KOPT-K1 (cell line): ENCODE measurements around the gene PSMB9.

Experiments used
- H3K27ac ChIP-seq: fragments of 200-600 bp; sonication (generic); 2 replicates; pipeline ENCODE4 v1.5.1; 2016; ENCODE audit warnings: antibody characterized with exemption, mild to moderate bottlenecking, low read depth, low read length; ENCODE audit not compliant: poor library complexity, severe bottlenecking
- H3K36me3 ChIP-seq: fragments of 200-600 bp; sonication (generic); 2 replicates; pipeline ENCODE4 v1.5.1; 2017; ENCODE audit warnings: antibody characterized with exemption, mild to moderate bottlenecking, low read length, moderate library complexity; ENCODE audit not compliant: insufficient read depth
- H3K9me3 ChIP-seq: fragments of 200-600 bp; sonication (generic); 2 replicates; pipeline ENCODE4 v1.5.1; 2017; ENCODE audit warnings: antibody characterized with exemption, low read length, mild to moderate bottlenecking; ENCODE audit not compliant: insufficient read depth, poor library complexity, severe bottlenecking

The PSMB9 gene

DNA sequence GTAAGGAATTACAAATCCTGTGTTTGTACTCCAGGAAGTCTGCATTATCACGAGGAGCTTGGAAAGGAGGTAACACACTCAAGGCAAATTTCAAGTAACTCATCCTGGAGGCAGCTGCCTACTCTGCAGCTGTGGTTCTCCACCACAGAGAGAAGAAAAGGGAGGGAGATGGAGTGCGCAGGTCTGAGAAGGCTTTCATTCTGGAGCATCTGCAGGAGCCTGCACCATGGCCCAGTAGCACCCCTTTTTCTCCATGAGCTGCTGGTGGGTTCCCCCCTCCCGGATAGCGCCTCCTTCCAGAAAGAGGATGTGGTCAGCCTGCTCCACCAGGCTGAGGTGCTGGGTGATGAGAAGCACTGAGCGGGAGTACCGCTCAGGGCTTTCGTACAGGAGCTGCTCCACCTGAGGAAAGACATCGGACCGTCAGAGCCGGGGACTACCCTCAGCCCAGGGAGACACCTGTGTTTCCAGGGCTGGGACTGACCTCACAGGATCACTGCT lies 8.6 kb upstream of the PSMB9 start:
- Histone ChIP-seq H3K36me3 (peaks cover 70% of the 10 kb centered on the region), H3K27ac (peak overlapping the region; percentile 99), H3K9me3 (no peaks in the 10 kb centered on the region)

DNA sequence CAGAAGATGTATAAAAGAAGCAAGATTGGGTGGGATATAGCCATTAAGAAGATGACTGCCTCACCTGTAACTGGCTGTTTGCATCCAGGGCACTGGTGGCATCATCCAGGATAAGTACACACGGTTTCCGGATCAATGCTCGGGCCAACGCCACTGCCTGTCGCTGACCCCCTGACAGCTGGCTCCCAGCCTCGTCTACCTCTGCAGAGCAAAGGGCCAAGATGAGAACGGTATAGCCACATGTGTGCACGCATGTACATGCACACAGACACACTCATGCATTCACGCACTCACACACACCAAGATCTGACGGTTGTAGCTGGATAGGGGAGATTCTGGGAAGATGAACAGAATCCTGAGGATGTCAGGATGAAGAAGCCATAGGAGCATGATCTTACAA lies 7.0 kb upstream of the PSMB9 start:
- Histone ChIP-seq H3K27ac (no peak overlapping the region), H3K36me3 (peaks cover 66% of the 10 kb centered on the region), H3K9me3 (no peaks in the 10 kb centered on the region)

DNA sequence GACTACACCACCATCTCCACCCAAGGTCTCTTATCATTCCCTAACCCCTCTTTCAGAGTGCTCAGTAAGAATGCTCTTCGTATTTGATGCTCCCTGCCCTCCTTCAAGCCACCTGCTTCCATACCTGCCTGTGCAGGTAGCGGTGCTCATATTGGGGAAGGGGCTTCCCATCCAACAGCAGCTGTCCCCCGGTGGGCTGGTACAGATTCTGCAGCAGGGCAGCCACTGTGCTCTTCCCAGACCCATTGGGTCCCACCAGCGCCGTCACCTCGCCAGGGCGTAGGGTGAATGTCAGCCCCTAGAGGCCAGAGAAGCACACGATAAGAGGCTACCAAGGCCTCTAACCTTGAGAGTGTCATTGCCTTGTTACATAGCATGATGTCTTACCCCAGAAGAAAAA lies 6.2 kb upstream of the PSMB9 start:
- Histone ChIP-seq H3K9me3 (no peaks in the 10 kb centered on the region), H3K36me3 (peaks cover 58% of the 10 kb centered on the region), H3K27ac (no peak overlapping the region)

DNA sequence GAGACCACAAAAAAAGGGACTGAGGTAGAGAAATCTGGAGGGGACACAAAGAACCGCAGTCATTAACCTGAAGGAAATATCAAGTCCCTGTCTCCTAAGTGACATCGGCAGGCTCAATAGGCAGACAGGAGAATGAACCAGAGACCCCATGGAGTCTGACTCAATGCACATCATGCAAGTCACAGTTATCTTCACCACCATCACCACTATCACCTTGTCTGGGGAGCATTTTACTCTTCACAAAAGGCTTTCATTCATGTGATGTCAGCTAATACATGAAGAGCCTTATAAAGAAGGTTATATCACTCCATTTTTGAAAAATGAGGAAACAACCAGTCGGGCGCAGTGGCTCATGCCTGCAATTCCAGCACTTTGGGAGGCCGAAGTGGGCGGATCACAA lies 4.9 kb upstream of the PSMB9 start:
- no peak overlapping the region for H3K27ac ChIP-seq
- H3K36me3 ChIP-seq: peaks cover 57% of the 10 kb centered on the region
- H3K9me3 ChIP-seq: no peaks in the 10 kb centered on the region

DNA sequence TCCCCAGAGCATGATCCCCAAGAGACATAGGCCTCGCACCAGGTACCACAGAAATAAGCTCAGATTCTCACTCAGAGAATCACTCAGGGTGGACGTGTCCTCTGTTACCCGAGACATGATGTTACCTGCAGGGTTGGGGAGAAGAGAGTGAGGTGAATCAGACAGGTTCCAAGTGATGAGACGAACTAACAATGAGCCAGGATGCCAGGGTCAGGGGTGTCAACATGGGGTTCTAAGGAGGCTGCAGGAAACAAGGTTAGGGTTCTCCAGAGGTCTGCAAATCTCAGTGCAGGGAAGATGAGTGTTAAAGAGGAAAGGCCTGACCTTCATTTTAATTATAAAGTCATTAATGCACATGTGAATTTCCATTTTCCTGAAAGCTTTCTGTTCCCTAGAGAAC lies 3.0 kb upstream of the PSMB9 start:
- Histone ChIP-seq H3K27ac (no peak overlapping the region), H3K9me3 (no peaks in the 10 kb centered on the region), H3K36me3 (peaks cover 55% of the 10 kb centered on the region)

DNA sequence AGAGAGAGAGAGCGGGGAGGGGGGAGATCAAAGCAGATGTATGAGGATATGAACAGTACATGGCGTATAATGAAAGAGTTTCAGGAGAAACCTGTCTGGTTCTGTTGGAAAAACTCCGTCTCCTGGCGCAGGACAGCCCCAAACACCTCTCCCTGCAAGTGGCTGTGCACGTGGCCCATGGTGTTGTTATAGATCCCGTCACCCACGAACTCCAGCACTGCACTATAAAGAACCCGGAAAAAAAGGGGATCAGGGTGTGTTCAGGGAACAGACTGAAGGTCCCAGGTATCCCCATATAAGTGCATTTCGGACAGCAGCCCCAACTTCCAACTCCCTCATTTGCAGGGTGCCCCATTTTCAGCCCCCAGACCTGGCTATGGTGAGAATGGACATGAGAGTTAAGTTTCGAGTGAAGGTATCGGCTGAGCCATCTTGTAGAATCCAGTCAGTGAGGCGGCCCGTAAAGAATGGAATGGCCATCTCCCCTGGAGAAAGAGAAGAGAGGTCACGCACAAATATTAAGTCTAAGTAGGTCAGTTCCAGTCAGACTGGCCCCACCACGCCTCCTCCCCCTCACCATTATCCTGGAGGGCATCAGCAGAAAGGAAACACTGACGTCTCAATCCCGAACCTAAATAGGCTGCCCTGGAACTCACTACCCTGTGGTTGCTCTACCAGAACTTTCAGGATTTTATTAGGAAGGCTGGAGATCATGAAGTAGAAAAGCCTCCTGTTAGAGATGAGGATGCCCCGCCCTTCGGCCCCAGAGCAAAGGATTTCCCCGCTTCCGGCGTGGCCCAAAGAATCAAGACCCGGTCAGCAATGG lies 1.8 kb upstream of the PSMB9 start:
- H3K27ac ChIP-seq: peak overlapping the region; percentile 97
- no peaks in the 10 kb centered on the region for H3K9me3 ChIP-seq
- peaks cover 55% of the 10 kb centered on the region for H3K36me3 ChIP-seq

DNA sequence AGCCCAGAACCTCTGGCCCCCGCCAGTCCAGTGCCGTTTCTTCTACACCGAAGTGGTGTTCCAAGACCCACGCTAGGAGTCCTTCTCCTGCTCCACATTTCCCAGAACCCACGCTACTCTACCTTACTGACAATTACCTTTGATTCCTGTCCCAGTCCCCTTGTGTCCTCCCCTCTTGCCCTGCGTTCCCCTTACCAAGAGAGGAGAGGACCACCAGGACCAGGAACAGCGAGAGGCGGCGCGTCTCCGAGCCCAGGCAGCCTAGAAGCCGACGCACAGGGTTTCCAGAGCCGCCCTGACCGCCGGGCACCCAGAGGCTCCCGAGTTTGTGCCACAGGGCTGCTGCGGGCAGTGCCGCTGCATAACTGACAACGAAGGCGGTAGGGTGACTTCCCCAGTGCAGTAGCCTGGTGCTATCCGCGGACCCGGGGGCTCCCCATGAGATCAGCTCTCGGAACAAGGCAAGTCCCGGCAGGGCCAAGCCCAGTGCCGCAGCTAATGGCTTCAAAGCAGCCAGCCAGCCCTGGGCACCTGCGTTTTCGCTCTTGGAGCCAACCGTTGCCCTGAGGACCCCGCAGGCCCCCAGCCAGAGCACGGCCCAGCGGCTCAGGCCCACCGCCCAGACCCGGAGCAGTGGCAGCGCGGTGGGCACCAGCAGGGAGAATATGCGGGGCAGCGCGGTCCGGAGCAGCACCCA lies 1.0 kb upstream of the PSMB9 start:
- Histone ChIP-seq H3K36me3 (peaks cover 55% of the 10 kb centered on the region), H3K9me3 (no peaks in the 10 kb centered on the region), H3K27ac (peak overlapping the region; percentile 97)

DNA sequence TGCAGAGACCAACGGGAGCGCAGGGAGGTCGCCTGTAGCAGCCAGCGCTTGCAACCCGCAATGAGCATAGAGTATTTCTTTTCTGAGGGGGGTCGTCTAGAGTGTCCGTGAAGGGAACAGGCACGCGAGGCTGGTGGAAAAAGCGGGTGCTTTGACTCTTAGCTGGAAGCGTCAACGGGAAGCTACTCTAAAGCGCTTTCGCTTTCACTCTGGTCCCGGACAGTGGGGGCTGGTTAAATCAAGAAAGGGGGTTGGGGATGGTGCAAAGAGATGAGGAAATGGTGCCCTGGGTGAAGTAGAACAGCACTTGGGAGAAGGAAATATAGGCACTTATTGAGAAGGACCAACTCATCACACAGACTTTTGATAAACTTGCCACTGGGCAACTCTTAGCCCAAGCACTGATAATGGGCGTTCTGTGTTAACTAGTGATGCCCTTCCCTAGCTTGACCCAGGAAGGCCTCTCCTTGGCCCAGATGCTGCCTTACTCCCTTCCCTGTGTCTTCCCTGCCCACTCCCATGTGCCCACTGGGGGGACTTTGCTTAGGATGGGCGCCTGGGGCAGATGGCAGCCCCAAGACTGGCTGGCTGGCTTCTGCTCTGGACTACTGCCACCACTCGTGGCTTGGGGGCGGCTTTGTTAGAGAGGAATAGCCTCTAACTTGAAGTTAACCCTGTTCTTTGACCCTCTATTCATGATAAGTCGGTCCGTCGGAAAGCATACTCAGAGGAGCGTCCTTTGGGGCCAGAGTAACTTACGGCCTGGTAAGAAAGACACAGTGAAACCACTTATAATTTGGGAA lies 585 bp downstream of the PSMB9 start:
- Histone ChIP-seq H3K27ac (peak overlapping the region; percentile 97), H3K9me3 (no peaks in the 10 kb centered on the region), H3K36me3 (peaks cover 58% of the 10 kb centered on the region)

DNA sequence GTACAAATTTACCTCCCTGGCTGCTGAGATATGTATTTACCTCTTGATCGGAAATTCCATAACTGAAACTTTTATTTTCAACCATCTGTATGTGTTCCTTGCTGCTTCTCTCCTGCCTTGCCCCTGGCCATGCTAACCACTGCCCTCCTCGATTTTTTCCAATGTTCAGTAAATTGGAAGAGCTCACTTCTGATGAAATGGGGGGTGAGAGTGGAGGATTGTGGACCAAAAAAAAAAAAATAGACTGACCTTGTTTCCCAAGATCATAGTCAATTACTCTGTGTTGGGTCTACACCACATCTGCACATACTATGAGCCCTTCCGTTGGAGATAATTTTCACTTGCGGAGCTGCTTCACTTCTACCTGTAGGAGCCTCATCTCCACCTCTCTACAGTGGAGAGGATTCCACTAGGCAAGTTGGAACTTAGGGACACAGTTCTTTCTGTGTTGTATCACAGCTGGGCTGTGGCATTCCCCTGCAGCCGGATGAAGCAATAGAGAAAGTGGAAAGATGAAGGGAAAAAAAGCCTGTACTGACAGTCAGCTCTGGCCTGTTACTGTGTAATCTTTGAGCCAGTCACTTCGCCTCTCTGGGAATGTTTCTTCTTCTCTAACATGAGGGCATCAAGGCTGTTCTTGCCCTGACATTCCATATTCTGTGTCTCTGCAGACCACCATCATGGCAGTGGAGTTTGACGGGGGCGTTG lies 1.6 kb downstream of the PSMB9 start:
- H3K27ac ChIP-seq: peak overlapping the region; percentile 97
- peaks cover 58% of the 10 kb centered on the region for H3K36me3 ChIP-seq
- H3K9me3 ChIP-seq: no peaks in the 10 kb centered on the region

DNA sequence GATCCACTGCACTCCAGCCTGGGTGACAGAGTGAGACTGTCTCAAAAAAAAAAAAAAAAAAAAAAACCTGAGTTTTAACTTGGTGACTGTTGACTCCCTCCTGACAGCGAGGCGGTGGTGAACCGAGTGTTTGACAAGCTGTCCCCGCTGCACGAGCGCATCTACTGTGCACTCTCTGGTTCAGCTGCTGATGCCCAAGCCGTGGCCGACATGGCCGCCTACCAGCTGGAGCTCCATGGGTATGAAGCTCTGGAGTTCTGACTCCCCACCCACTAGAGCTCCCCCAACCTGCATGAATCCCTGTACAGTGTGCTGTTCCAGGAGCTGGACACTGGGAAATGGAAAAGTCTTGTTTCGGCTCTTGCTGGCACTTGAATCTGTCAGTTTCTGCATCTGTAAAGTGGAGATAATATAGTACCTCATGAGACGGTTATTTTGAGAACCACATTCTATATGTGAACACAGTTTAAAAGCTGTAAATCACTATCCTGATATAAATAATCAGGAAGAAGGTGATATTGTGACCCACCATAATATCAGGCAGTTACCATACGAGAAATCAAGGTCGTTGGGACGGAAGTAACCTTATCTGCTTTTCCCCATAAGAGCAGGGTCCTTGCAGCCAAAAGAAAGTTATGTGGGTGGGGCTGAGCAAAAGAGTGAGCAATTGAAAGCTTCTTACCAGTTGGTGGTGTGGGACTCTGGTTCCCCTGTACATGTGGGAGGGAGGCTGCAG lies 3.3 kb downstream of the PSMB9 start:
- no peak overlapping the region for H3K27ac ChIP-seq
- H3K36me3 ChIP-seq: peaks cover 65% of the 10 kb centered on the region
- no peaks in the 10 kb centered on the region for H3K9me3 ChIP-seq

DNA sequence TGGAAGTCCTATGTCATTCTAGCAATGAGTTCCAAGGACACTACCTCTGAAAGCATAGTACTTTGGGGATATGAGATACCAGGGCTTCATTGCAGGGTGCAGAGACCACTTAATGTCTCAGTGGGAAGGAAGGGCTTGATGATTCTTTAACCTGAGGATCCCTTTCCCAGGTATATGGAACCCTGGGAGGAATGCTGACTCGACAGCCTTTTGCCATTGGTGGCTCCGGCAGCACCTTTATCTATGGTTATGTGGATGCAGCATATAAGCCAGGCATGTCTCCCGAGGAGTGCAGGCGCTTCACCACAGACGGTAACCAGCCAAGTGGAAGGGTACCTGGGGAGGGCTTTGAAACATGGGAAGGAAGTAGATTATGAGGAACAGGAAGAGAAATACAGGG lies 4.2 kb downstream of the PSMB9 start:
- no peak overlapping the region for H3K27ac ChIP-seq
- H3K36me3 ChIP-seq: peaks cover 66% of the 10 kb centered on the region
- no peaks in the 10 kb centered on the region for H3K9me3 ChIP-seq

DNA sequence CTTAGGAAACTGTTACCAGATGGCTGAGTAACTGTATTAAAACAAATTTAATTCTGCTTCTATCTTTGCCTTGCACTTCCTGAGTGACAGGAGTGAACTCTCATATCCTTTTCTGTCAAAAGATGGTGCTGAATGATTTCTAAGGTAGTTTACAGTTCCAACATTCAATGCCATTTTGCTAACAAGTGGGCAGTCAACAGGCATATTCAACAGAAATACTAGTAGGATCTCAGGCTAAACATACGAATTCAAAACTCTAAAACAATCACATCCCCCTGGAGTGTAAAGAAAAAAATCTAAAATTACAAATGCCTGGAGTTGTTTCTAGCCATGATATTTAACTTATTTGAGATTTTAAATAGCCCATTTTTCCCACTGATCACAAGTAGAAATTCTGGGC lies 6.7 kb downstream of the PSMB9 start:
- Histone ChIP-seq H3K9me3 (no peaks in the 10 kb centered on the region), H3K36me3 (peaks cover 66% of the 10 kb centered on the region), H3K27ac (no peak overlapping the region)

DNA sequence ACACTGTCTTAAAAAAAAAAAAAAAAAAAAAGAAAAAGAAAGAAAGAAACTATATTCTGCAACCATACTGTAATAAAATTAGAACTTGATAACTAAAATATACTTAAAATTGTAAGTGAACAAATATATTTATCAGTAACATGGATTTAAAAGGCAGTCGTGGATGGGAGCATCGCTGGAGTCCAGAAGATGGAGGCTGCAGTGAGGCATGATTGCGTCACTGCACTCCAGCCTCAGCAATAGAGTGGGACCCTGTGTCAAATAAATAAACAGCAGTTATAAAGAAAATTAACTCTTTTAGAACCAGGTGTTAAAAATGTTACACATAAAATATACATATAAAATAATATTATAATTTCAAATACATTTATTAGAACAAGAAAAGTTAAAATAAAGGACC lies 8.7 kb downstream of the PSMB9 start:
- H3K9me3 ChIP-seq: no peaks in the 10 kb centered on the region
- H3K36me3 ChIP-seq: peaks cover 46% of the 10 kb centered on the region
- no peak overlapping the region for H3K27ac ChIP-seq
